CD14-positive monocyte (primary cell): ENCODE data around the gene ST8SIA6. TPM values are rescaled to one million over a fixed set of nuclear protein-coding genes. Genes with fewer than 3 reads are reported as not detected.

Source experiments
- DNase-seq, 3 donors: peaks; one replicate each; pipeline ENCODE4 v3.0.0-alpha.2; 2011 to 2022
- H2AFZ ChIP-seq: 2 replicates; pipeline ENCODE4 v1.6.0; 2012; ENCODE audit warnings: mild to moderate bottlenecking, low read depth, low read length, inconsistent platforms; ENCODE audit not compliant: insufficient read depth, poor library complexity, severe bottlenecking
- H3K27ac ChIP-seq, 2 donors: 1 replicate in 1 of 2; 2 replicates in 1 of 2; pipeline ENCODE4 v1.5.1; 2012 to 2013; ENCODE audit warnings: low read length in 2 of 2, control low read depth in 1 of 2, inconsistent platforms in 1 of 2, low read depth in 1 of 2, mild to moderate bottlenecking in 1 of 2
- H3K27me3 ChIP-seq, 2 donors: one replicate each; pipeline versions ENCODE4 v1.6.0 to v1.6.1; 2011 to 2013; ENCODE audit warnings: low read length in 2 of 2; ENCODE audit not compliant: control insufficient read depth in 2 of 2, insufficient read depth in 2 of 2
- H3K36me3 ChIP-seq, 2 donors: replicated peaks in 1 of 2; 1 replicate in 1 of 2; 2 replicates in 1 of 2; pipeline versions ENCODE4 v1.5.1 to v1.6.1; 2012 to 2013; ENCODE audit warnings: low read length in 2 of 2, control low read depth in 1 of 2, inconsistent platforms in 1 of 2, mild to moderate bottlenecking in 1 of 2; ENCODE audit not compliant: insufficient read depth in 2 of 2, control insufficient read depth in 1 of 2
- H3K4me1 ChIP-seq, 2 donors: 1 replicate in 1 of 2; 2 replicates in 1 of 2; pipeline versions ENCODE4 v1.5.1 to v1.6.1; 2012 to 2013; ENCODE audit warnings: low read length in 2 of 2, control low read depth in 1 of 2, inconsistent platforms in 1 of 2, mild to moderate bottlenecking in 1 of 2, moderate library complexity in 1 of 2; ENCODE audit not compliant: insufficient read depth in 2 of 2, control insufficient read depth in 1 of 2
- H3K4me2 ChIP-seq: replicated peaks from 2 replicates; pipeline ENCODE3; 2012; ENCODE audit warnings: low read length, moderate library complexity, mild to moderate bottlenecking; ENCODE audit not compliant: poor library complexity, severe bottlenecking; ENCODE audit errors: extremely low read depth
- H3K4me3 ChIP-seq, 3 experiments: fragments of 200-600 bp in 1 of 3; sonication (generic) in 1 of 3; replicated peaks in 1 of 3; 1 replicate in 2 of 3; 2 replicates in 1 of 3; pipeline ENCODE4 v1.5.1; 2011 to 2013; ENCODE audit warnings: low read length in 3 of 3, mild to moderate bottlenecking in 3 of 3, control low read depth in 2 of 3, low read depth in 2 of 3, inconsistent platforms in 1 of 3, moderate library complexity in 1 of 3
- H3K79me2 ChIP-seq: 2 replicates; pipeline ENCODE4 v1.6.0; 2012; ENCODE audit warnings: mild to moderate bottlenecking, control low read depth, inconsistent platforms, low read length, moderate library complexity; ENCODE audit not compliant: insufficient read depth
- H3K9ac ChIP-seq: 2 replicates; pipeline ENCODE4 v1.6.0; 2017; ENCODE audit warnings: low read length, mild to moderate bottlenecking; ENCODE audit not compliant: insufficient read depth, poor library complexity, severe bottlenecking
- H3K9me3 ChIP-seq, 2 donors: replicated peaks in 1 of 2; 1 replicate in 1 of 2; 2 replicates in 1 of 2; pipeline versions ENCODE4 v1.5.1 to v1.6.1; 2012 to 2013; ENCODE audit warnings: low read length in 2 of 2, control low read depth in 1 of 2; ENCODE audit not compliant: control insufficient read depth in 1 of 2, insufficient read depth in 1 of 2
- H4K20me1 ChIP-seq: 2 replicates; pipeline ENCODE4 v1.6.0; 2012; ENCODE audit warnings: mild to moderate bottlenecking, low read length, control low read depth, moderate library complexity; ENCODE audit not compliant: insufficient read depth
- H3K27ac Mint-ChIP-seq, 7 donors: one replicate each; pipeline ENCODE4 v1.8.0; 2020; ENCODE audit warnings: mild to moderate bottlenecking in 7 of 7, mixed read lengths in 7 of 7, moderate library complexity in 6 of 7, inconsistent platforms in 2 of 7
- H3K27me3 Mint-ChIP-seq, 3 donors: one replicate each; pipeline ENCODE4 v1.8.0; 2021 to 2022; ENCODE audit warnings: low read depth in 3 of 3, mild to moderate bottlenecking in 3 of 3, mixed read lengths in 3 of 3, moderate library complexity in 3 of 3, inconsistent platforms in 1 of 3
- H3K36me3 Mint-ChIP-seq, 2 donors: one replicate each; pipeline ENCODE4 v1.8.0; 2020; ENCODE audit warnings: mixed read lengths in 2 of 2, inconsistent platforms in 1 of 2, mild to moderate bottlenecking in 1 of 2
- H3K4me1 Mint-ChIP-seq: one replicate; pipeline ENCODE4 v1.8.0; 2020; ENCODE audit warnings: mild to moderate bottlenecking, mixed read lengths
- H3K4me3 Mint-ChIP-seq, 2 donors: one replicate each; pipeline ENCODE4 v1.8.0; 2020; ENCODE audit warnings: mild to moderate bottlenecking in 2 of 2, mixed read lengths in 2 of 2, moderate library complexity in 1 of 2
- H3K9me3 Mint-ChIP-seq, 7 donors: one replicate each; pipeline ENCODE4 v1.8.0; 2020 to 2022; ENCODE audit warnings: mixed read lengths in 7 of 7, mild to moderate bottlenecking in 6 of 7, moderate library complexity in 6 of 7, inconsistent platforms in 2 of 7
- WGBS: methylation state at CpG from one replicate; pipeline ENCODE4 v1.1.5; 2013; ENCODE audit warnings: missing lambda C conversion rate; ENCODE audit not compliant: insufficient coverage; 5-methylcytosine and 5-hydroxymethylcytosine counted together
- intact Hi-C, 2 donors: fragments of 100-400 bp; cut with micrococcal nuclease; formaldehyde crosslinking; loops; one replicate each; pipeline versions ENCODE4 v1.15.0 to v1.15.1; 2023
- polyA plus RNA-seq, 3 donors: library from polyadenylated mRNA; depleted of rRNA in 1 of 3; unstranded in 2 of 3; stranded (reverse) in 1 of 3; fragments of 300-500 nt in 2 of 3; fragments of >200 nt in 1 of 3; fragmentation: Illumina TruSeq in 2 of 3; gene quantifications; 1 replicate in 2 of 3; 2 replicates in 1 of 3; pipeline ENCODE4 v1.2.3, GENCODE V29; 2012 to 2021
- TF ChIP-seq, protein P1 (sequence below): fragments of 200-600 bp; IDR thresholded peaks from one replicate; pipeline ENCODE4 v1.8.0; 2022; ENCODE audit warnings: antibody characterized with exemption, mild to moderate bottlenecking

The ST8SIA6 gene
- polyA plus RNA-seq, 3 donors = 0.11 TPM; not detected in 2

DNA sequence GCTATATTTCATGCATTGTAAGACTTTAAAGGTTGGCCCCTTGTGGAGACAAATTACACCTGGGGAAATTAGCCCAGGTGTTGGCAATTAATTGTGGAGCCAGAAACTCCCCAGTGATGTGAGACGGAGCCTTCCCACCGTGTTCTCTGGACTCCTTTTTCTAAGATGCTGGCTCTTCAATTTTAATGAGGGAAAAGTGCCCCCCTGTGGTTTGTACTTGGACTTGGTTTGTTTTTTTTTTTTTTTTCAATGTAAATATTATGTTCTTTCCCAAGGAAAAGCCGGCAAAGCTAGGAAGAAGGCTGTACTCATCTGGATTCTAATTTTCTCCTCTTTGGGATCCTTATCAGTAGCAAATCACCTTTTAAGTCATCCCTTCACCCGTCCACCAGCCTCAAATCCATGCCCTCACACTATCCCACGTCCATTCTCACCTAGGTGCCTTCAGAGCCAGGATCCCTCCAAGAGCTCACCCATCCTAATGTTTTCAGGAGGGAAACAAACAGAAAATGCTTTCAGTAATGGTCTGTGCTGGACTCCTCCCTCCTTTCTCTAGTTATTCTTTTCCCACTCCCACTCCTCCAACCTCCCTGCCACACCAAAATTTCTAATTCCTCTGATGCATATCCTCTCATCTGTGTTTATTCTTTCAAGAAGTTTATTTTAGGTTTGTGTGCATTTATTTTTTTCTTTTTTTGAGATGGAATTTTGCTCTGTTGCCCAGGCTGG, 20.4 kb upstream of the ST8SIA6 start:
- Histone ChIP-seq H3K79me2 (no peaks in the 10 kb centered on the region), H3K4me2 (no peak overlapping the region), H3K9me3 (peaks cover 0 to 8% of the 10 kb centered on the region in 2 donors), H3K27me3 (no peaks in the 10 kb centered on the region), H3K4me1 (peaks cover 21 to 30% of the 10 kb centered on the region in 2 donors), H3K36me3 (no peaks in the 10 kb centered on the region), H3K9ac (no peak overlapping the region), H3K27ac (peak overlapping the region in 1 of 2 donors; percentile 47), H4K20me1 (no peaks in the 10 kb centered on the region), H2AFZ (no peak overlapping the region), H3K4me3 (no peak overlapping the region)
- H3K27ac Mint-ChIP-seq = peak overlapping the region in 5 of 7 donors; percentile 18 to 77 (median 31)
- TF ChIP-seq, protein P1, sequence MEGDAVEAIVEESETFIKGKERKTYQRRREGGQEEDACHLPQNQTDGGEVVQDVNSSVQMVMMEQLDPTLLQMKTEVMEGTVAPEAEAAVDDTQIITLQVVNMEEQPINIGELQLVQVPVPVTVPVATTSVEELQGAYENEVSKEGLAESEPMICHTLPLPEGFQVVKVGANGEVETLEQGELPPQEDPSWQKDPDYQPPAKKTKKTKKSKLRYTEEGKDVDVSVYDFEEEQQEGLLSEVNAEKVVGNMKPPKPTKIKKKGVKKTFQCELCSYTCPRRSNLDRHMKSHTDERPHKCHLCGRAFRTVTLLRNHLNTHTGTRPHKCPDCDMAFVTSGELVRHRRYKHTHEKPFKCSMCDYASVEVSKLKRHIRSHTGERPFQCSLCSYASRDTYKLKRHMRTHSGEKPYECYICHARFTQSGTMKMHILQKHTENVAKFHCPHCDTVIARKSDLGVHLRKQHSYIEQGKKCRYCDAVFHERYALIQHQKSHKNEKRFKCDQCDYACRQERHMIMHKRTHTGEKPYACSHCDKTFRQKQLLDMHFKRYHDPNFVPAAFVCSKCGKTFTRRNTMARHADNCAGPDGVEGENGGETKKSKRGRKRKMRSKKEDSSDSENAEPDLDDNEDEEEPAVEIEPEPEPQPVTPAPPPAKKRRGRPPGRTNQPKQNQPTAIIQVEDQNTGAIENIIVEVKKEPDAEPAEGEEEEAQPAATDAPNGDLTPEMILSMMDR = no peak
- H3K27me3 Mint-ChIP-seq = peaks cover 0 to 6% (median 2%) of the 10 kb centered on the region in 3 donors
- intact Hi-C loops = no loop called here
- peaks cover 31% of the 10 kb centered on the region for H3K4me1 Mint-ChIP-seq
- no peak overlapping the region for H3K4me3 Mint-ChIP-seq
- DNase-seq = no peak
- peaks cover 5 to 14% (median 7%) of the 10 kb centered on the region in 7 donors for H3K9me3 Mint-ChIP-seq
- 50% methylated on average over 2 of the region's 5 CpGs for WGBS
- H3K36me3 Mint-ChIP-seq = no peaks in the 10 kb centered on the region

- no peak overlapping the region for H3K27ac ChIP-seq
- no peaks in the 10 kb centered on the region for H4K20me1 ChIP-seq
- H3K9me3 ChIP-seq = peaks cover 0 to 9% of the 10 kb centered on the region in 2 donors
- peaks cover 21 to 30% of the 10 kb centered on the region in 2 donors for H3K4me1 ChIP-seq
- WGBS = 100% methylated on average over 2 of the region's 11 CpGs
- no peaks in the 10 kb centered on the region for H3K36me3 Mint-ChIP-seq
- no peak overlapping the region for H3K9ac ChIP-seq
- intact Hi-C loops = no loop called here
- H3K9me3 Mint-ChIP-seq = peaks cover 5 to 14% (median 9%) of the 10 kb centered on the region in 7 donors
- H3K4me1 Mint-ChIP-seq = peaks cover 29% of the 10 kb centered on the region
- H3K36me3 ChIP-seq = no peaks in the 10 kb centered on the region
- H3K27me3 Mint-ChIP-seq = peaks cover 0 to 6% (median 2%) of the 10 kb centered on the region in 3 donors
- DNase-seq = peak; percentile 12 to 67 (median 15)
- TF ChIP-seq, protein P1 = no peak
- no peak overlapping the region for H3K4me3 ChIP-seq
- H3K27me3 ChIP-seq = no peaks in the 10 kb centered on the region
- H3K4me3 Mint-ChIP-seq = peak overlapping the region in 1 of 2 donors; percentile 57
- H3K79me2 ChIP-seq = no peaks in the 10 kb centered on the region
- H3K27ac Mint-ChIP-seq = peak overlapping the region in 6 of 7 donors; percentile 44 to 82 (median 72)
- H3K4me2 ChIP-seq = peak overlapping the region; percentile 27
- no peak overlapping the region for H2AFZ ChIP-seq
Measured at GRCh38 chr10:17473228-17473950, 19.0 kb upstream of the ST8SIA6 start.
